HG02610 (cell line): ENCODE results near the gene ATG14.
"Not testable (repeated sequence)": the region's sequence is repeated elsewhere in the genome, so short reads cannot be mapped to it uniquely, and the experiment has no call there.

ENCODE experiments used
- ATAC-seq: cut with Tn5 transposase; IDR thresholded peaks from one replicate; pipeline ENCODE4 v1.9.1; 2021; ENCODE audit warnings: mild to moderate bottlenecking, moderate library complexity; ENCODE audit not compliant: unreplicated experiment

ATG14 gene

DNA sequence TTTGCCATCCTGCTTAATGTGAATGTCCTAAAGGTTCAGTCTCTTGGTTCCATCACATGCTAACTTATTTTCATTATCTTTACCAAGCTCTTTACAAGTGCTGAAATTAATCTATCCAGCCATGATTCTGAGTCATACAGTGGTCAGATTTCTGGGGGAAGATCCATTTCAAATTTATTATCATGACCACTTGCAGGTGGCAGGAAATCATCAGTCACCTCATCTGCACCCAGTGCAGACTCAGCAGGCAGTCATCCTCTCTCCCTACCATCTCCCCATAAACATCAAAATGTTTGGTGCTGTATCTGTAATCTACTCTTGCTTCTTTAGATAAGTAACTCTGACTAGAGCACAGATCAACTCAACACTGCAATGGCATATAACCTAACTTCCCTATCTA, 23.5 kb downstream of the ATG14 start:
- ATAC-seq = no peak

DNA sequence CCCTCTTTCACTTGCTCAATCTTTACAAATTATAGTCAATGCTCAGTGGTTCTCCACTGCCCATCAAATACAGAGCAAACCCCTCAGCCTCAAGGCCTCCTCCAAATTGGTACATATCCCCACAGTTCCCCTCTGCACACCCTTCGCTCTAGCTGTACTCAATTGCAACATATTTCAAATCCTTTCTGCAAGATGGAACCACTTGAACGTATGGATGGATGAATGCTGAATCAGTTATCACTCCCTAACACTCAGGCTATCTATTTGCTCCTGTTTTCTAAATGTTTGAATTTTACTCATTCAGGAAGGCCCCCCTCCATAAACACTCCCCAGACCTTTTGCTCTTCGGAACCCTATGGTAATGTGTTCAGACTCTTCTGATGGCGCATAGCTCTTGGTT, 24.5 kb downstream of the ATG14 start:
- ATAC-seq = no peak

DNA sequence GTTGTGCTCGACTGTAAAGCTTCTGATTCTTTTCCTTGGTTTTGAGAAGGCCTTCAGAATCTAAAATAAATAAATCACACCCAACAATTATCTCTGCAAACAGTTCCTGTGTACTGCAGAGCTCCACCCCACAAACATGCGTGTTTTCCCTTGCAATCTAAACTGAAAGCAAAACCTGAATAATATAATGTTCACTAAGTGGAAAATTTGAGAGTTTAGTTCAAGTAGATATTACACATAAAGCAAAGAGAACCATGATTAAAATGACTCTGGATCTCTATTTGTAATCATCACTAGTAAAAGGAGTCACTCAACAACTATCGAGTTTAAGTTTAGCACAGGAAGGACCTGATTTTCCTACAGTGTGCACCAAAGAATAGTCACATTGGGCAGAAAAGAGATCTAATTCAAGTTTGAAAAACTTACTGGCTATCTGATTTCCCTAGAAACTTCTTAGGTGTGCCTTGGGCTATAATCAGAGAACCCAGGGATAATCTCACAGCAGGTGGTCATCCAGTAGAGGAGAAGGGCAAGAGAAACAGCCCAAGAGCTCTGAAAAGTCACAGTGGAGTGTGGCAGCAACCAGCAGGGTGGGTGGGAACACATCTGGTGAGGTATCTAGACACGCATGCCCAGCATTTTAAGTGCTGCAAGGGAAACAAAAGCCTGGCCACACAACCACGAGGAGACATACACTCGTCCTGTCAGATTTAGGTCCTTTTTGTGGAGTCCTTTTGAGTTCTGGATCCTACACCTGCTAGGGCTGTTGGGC, 25.4 kb downstream of the ATG14 start:
- ATAC-seq = no peak

DNA sequence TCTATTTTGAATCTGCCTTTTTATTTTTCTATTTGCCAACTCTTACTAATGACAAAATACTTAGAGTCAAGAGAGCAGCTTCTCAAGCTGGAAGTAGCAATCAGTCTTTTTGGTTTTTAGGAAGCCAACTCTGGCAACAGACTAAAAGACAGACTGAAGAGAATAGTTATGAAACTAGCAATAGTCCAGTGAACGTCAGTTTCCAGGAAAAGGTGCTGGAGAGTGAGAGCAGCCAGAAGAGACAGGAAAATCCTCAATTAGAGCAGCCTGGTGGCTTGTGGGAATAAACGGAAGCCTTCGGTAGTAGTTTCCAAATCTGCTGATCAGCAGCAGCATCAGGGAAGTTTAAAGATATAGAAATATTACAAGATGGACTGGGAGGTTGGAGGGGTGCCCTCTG, 27.1 kb downstream of the ATG14 start:
- ATAC-seq = no peak

DNA sequence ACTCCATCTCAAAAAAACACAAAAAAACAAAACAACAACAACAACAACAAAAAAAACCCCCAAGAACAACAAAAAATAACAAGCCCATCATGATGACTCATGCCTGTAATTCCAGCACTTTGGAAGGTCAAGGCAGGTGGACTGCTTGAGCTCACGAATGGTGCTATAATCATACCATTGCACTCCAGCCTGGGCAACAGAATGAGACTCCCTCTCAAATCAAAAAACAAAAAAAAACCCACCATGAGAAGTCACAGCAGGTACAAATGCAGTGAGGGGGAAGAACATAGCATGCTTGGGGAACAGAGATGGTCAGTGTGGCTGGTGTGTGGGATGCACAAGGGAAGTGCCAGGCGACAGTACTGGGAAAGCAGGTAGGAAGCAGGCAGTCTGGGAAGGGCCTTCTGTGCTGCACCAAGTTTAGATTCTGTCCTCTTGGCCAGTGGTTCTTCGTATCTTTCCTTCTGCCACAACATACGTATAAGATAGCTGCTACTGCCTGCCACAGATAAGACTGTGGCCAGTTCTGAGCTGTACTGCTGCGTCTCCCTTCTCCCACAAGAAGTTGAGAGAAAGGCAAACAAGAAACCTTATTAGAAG, 28.0 kb downstream of the ATG14 start:
- no peak for ATAC-seq

DNA sequence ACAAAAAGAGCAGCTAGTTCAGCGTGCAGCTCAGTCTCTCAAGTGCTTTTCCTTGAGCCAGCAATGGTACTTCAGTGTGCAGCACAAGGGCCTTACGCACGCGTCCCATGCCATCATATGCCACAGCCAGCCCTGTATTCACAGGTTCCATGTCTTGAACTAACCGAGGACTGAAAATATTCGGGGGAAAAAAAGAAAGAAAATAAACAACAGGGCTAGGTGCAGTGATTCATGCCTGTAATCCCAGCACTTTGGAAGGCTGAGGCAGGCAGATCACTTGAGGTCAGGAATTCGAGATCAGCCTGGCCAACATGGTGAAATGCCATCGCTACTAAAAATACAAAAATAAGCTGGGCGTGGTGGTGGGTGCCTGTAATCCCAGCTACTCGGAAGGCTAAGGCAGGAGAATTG, 28.6 kb downstream of the ATG14 start:
- ATAC-seq = not testable (repeated sequence)

DNA sequence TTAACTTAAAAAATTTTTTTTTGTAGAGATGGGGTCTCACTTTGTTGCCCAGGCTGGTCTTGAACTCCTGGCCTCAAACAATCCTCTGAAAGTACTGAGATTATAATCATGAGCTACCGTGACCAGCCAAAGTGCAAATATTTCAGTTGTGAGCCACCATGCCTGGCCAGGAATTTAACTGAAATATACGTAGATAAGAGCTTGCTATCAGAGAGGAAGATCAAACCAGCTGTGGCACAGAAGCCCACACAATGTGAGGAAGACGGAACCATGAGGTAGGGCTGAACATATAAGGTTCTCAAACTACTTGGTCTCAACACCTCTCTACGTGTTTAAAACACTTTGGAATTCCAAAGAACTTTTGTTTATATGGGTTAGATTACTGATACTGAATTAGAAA, 29.1 kb downstream of the ATG14 start:
- no peak for ATAC-seq

DNA sequence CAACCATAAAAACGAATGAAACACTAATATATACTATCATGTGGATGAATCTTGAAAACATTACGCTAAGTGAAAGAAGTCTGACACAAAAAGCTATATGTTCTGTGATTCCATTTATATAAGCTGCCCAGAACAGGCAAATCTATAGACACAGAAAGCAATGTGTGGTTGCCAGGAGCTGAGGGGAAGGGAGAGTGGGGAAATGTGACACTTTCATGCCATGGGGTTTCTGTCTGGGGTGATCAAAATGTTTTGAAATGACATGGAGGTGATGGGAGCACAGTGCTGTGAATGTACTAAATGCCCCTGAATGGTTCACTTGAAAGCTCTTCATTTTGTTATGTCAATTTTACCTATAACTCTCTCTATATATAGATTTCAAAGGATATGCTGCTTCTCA, 30.1 kb downstream of the ATG14 start:
- no peak for ATAC-seq

DNA sequence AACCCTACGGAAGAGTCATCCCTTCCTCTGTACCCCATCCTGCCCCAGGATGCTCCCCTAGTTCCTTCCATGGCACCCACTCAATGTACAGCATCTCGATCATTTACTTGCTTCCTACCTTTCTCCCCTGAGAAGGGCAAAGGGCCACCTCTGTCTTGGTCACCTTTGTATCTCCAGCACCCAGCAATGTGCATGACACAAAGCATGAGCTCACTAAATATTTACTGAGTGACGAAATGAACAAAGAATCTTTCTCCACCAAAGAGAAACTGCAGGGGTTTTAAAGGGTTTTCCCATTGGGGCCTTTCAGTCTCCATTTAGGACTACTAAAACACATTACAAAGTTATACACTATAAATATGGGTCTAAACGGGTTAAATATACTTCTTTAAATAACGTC, 30.6 kb downstream of the ATG14 start:
- no peak for ATAC-seq

DNA sequence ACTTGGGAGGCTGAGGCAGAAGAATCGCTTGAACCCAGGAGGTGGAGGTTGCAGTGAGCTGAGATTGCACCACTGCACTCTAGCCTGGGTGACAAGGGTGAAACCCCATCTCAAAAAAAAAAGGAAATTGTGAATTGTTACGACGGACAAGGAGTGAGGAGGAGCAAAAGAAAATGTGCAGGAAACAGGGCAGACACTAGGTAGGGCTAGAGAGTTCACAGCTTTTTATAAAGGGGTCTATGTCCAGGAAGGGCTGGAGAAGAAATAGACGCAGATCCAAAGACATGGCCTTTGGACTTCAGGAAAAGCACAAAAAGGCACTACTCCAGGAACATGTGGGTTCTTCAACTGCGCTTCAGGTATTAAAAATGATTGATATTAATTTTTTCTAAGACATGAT, 34.4 kb downstream of the ATG14 start:
- ATAC-seq = no peak

DNA sequence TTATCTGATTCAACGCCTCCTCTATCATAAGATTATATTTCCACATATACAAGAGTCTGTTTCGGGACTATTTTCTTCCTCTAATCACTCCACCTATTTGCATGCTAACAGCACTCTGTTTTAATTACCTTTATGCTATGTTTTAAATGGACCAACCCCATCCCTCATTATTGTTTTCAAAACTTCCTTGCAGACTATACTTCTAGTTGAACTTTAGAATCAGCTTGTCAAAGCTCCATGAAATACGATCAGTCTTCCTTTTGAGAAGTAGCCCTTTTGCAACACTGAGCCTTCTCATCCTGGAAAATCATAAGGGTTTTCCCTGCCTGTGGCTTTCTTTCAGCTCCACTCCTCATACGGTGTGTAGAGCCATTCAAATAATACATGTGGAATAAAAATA, 36.9 kb downstream of the ATG14 start:
- peak; percentile 4 for ATAC-seq

DNA sequence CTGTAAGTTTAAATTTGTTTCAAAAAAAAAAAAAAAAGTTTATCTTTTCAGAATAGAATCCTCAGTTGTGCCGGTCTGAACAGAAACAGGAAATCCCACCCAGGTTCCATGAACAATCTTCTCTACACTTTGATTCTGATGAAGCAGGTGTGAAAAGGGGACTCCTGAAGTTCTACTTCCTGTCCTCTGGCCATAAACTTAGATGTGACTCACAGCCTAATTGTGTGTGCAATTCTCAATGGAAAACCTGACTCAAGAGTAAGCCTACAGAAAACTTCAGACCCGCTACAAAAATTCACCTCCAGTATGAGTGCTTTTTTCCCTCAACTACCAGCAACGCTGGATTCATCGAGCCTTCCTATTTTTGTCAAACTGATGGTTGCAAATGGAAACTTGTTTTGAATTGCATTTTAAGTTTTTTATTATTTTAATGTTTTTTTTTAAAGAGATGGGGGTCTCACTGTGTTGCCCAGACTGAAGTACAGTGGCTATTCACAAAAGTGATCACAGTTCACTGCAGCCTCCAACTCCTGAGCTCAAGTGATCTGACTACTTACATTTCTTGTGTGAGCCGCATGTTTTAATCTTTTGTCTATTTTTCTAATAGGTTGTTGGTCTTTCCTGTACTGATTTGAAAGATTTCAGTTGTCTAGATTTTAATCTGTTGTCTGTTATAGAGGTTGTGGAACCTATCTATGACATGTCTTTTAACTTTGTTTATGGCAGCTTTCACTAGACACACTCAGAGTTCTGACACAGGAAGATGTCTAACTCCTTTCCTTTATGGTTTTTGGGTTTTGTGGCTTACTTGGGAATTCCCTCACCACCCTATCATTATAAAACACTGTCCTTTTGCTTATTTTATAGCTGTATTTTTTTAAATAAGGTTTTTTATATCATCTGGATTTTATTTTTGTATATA, 37.6 kb downstream of the ATG14 start:
- ATAC-seq = peak; percentile 80

DNA sequence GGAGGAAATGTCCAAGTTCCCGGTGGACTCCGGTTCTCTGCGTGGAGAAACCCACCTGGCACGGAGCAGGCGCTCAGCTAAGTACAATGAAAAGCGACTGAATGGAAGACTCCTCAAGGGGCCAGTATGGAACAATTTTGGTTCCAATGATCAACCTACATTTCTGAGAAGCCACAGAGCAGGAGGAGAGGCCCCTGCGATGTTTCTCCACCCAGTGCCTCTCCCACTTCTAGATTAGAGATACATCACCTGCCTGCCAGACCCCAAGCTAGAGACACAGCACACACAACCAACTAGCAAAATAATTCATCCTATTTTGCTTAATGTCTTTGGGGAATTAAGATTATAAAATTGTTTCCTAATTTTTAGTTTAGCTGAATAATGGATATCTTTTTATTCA, 38.8 kb downstream of the ATG14 start:
- ATAC-seq = no peak

DNA sequence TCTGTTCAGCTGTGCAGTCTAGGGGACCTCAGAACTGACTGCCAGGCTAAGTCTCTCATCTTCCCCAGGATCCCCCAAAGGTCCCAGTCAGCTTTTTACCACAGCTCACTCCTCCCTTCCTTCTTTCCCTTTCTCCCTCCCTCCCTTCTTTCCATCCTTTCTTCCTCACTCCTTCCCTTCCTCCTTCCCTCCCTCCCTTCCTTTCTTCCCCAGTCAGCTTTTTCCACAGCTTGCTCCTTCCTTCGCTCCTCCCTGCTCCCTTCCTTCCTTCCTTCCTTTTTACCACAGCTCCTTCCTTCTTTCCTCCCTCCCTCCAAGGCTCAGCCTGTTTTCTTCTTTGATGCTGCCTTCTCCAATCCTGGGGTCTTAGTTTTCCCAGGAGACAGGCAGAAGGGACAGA, 39.2 kb downstream of the ATG14 start:
- no peak for ATAC-seq

DNA sequence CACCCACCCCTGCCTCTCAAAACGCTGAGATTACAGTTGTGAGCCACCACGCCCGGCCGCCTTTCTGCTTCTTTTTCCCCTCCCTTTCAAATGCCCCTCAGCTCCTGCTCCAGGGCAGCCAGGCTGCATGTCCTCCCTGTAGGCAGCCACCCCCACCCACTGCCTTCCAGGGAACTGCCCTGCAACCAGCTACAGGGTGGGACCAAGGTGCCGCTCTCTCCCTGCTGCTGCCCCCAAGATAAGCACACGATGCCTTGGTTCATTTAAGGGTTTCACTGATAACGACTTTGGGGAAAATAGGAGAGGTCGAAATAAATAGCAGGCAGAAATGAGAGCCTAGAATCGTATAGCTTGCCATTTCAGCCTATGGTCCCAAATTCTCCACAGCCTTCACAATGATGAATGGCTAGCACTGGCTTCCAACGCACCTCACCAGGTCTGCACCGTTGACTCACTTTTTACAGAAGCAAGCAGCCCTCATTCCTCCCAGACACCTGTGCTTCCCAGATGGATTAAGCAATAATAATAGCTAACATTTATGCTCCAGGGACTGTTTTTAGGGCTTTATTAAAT, 40.7 kb downstream of the ATG14 start:
- no peak for ATAC-seq

DNA sequence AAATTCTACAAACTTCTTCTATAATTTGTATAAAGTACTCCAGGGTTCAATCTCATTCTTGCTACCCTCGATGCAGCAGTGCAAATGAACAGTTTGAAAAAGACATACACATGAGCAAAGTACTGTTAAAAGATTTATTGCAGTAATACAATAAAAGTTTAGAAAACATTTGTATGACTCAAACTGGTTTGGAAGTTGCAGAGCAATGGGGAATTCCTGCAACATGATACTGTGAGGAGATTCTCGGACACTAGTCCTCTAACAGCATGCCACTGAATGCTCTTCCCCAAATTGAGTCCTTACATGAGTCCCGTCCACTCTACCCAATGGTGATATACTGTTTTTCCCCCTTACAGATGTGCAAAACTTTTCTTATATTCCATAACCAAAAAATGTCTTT, 45.4 kb downstream of the ATG14 start:
- ATAC-seq = no peak

DNA sequence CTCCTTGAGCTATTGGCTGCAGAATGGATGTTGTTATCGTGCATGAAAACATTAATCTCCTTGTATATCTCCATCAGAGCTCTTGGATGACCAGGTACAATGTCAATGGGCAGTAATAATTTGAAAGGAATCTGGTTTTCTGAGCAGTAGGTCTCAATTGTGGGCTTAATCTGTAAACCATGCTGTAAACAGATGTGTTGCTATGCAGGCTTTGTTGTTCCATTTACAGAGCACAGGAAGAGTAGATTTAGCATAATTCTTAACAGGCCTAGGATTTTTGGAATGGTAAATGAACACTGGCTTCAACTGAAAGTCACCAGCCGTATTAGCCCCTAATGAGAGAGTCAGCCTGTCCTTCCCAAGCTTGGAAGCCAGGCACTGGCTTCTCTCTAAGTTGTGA, 50.4 kb downstream of the ATG14 start:
- ATAC-seq = no peak

DNA sequence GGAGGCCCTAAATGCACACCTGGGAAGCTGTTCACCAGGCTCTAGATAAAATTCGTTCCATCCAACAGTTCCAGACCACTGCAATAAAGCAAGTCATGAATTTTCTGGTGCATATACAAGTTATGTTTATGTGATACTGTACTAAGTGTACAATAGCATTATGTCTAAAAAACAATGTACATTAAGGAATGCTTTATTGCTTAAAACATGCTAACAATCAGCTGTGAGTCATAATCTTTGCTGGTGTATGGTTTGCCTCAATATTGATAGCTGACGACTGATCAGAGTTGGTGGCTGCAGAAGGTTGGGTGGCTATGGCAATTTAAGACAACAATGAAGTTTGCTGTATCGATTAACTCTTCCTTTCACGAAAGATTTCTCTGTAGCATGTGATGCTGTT, 52.3 kb downstream of the ATG14 start:
- ATAC-seq = no peak

DNA sequence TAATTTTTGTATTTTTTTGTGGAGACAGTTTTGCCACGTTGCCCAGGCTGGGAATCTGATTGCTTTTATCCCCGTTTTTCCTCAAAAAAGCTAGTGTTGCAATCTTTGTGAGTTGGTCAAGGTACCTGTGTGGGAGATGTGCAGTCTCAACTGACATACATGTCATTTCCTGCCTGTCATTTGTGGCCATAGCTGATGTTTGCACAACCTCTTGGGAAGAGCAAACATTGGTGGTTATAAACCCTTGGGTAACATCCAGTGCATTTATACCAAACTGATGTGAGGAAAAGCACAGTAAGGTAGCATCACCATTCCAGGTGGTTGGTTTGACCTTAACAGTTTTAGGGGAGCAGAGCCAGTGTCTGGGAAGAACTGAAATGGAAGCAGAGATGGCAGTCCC, 54.7 kb downstream of the ATG14 start:
- ATAC-seq = no peak

DNA sequence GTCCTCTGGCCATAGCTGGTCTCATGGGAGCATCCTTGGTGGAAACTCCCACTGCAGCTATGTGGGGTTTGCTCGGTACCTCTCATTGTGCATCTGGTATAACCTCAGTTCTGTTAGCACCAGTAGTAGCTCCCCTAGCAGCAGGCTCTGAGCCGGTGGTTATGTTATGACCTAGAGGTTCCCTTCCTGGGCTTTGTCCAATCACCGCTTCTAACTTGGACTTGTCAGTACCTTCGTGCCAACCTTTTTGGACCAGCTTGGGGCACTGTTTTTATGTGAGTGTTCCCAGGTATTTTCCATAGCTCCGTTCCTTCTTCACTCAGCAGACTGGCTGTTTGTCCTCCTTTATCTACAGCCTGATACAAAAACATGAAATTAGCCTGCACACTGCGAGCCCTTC, 55.7 kb downstream of the ATG14 start:
- ATAC-seq = no peak

DNA sequence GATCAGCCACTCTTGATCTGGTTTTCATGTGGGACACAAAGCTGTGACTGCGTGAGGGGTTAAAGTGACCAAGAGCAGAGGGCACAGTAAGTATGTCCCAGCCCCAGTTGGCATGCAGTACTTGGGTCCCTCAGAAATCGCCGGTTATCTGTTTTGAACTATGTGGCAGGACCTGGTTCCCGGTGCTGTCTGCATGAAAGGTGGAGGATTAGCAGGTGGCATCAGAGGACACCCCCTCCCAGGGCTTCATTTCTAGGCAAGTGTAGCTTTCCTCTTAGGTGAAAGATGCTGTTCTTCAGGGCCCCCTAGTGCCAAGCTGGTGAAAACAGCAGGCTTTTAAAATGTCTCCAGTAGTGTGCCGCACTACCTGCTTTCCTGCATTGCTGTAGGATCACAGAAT, 57.1 kb downstream of the ATG14 start:
- ATAC-seq = peak; percentile 64
